Tibial nerve (tissue), 4 donors: Measurements from ENCODE around the gene CDCP1. TPM values are rescaled to one million over a fixed set of nuclear protein-coding genes. Genes with fewer than 3 reads are reported as not detected.

Experiments used
- DNase-seq, 2 donors: peaks; one replicate each; pipeline ENCODE4 v3.0.0-alpha.2; 2019; ENCODE audit warnings: low spot score in 2 of 2
- H3K27ac ChIP-seq, 4 donors: fragments of 200-600 bp; sonication (generic) in 3 of 4; one replicate each; pipeline ENCODE4 v1.5.1; 2017 to 2019; ENCODE audit warnings: mild to moderate bottlenecking in 1 of 4
- H3K27me3 ChIP-seq, 2 donors: fragments of 200-600 bp; sonication (generic) in 1 of 2; one replicate each; pipeline versions ENCODE4 v1.5.1 to v1.6.0; 2017 to 2019
- H3K36me3 ChIP-seq, 3 donors: fragments of 200-600 bp; sonication (generic); one replicate each; pipeline ENCODE4 v1.5.1; 2018 to 2019
- H3K4me1 ChIP-seq, 4 donors: fragments of 200-600 bp; sonication (generic) in 3 of 4; one replicate each; pipeline ENCODE4 v1.5.1; 2017 to 2019
- H3K4me3 ChIP-seq, 4 donors: fragments of 200-600 bp; sonication (generic) in 3 of 4; one replicate each; pipeline ENCODE4 v1.5.1; 2017 to 2019; ENCODE audit warnings: mild to moderate bottlenecking in 1 of 4, moderate library complexity in 1 of 4
- H3K9me3 ChIP-seq, 4 donors: fragments of 200-600 bp; sonication (generic) in 3 of 4; one replicate each; pipeline ENCODE4 v1.5.1; 2017 to 2019
- EP300 ChIP-seq, 2 donors: sonication (generic); formaldehyde crosslinking; IDR thresholded peaks; one replicate each; pipeline ENCODE4 v1.6.1; 2017; ENCODE audit warnings: antibody characterized with exemption in 2 of 2, mild to moderate bottlenecking in 1 of 2
- POLR2A ChIP-seq, 2 donors: fragments of 450-650 bp; IDR thresholded peaks; one replicate each; pipeline ENCODE4 v1.6.1; 2017; ENCODE audit warnings: antibody characterized with exemption in 2 of 2, mild to moderate bottlenecking in 2 of 2, moderate library complexity in 2 of 2
- WGBS, 2 donors: methylation state at CpG; one replicate each; pipeline ENCODE4 v1.1.5; 2018; 5-methylcytosine and 5-hydroxymethylcytosine counted together
- total RNA-seq, 4 donors: library from RNA; depleted of rRNA; stranded (reverse); fragments of >200 nt; gene quantifications; one replicate each; pipeline ENCODE4 v1.1.0, GENCODE V29; 2016
- TF ChIP-seq, protein P1 (sequence below), 5 experiments: fragments of 200-600 bp in 3 of 5; fragments of 450-650 bp in 2 of 5; sonication (generic) in 3 of 5; IDR thresholded peaks; one replicate each; pipeline ENCODE4 v1.5.1; 2016 to 2019; ENCODE audit warnings: antibody characterized with exemption in 5 of 5, mild to moderate bottlenecking in 3 of 5, moderate library complexity in 2 of 5

Gene CDCP1
- total RNA-seq, 4 donors from 2014 or later: 0.20 to 3.0 (median 1.2) TPM

DNA sequence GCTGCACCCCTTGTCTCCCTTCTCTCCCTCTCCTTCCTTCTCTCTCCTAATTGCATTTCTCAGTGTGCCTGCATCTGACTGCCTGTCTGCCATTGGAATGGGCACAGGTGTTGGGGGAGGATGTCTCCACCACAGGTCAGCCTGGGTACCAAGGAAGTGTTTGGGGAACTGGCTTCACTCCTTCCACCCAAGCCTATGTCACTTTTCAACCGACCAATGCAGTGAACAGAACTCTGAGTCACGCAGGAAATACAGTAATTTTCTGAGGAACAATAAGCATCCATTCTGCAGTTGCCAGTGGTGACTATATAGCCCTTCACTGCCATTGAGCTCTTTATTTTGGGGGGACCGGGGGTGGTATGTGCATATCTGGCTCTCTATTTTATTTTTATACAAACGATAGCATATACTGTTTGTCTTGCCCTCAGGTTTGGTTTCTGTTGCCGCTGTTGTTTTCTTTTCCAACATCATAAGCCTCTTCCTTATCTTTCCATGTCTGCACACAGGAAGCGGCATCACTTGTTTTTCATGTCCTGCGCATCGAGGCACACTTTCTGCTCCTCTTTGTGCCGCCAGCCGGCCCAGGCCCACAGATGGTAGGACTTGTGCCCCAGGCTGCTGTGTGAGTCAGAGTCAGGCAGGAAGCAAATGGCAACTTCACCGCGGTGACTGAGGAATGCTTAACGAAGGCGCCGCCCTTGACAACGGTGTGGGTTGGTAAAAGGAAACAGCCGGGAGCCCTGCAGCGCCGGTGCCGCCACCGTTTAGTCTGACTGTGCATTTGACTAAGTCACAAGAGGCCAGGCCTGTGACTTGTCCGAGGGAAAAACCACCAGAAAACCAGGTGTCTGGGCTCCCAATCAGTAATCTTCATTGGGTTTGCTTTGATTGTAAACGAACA is 21.1 kb upstream of the CDCP1 start:
- Histone ChIP-seq H3K36me3 (no peaks in the 10 kb centered on the region), H3K4me3 (peak overlapping the region in 1 of 4 donors; percentile 16), H3K27ac (peak overlapping the region in 1 of 4 donors; percentile 36), H3K9me3 (no peaks in the 10 kb centered on the region), H3K4me1 (peaks cover 0 to 9% (median 6%) of the 10 kb centered on the region in 4 donors), H3K27me3 (no peaks in the 10 kb centered on the region)
- 18 to 30% methylated on average over 23 of the region's 23 CpGs for WGBS, 2 donors
- peak; percentile 22 to 49 for DNase-seq
- no peak for TF ChIP-seq EP300 (IDR thresholded peaks at IDR 0.05)
- TF ChIP-seq, protein P1, sequence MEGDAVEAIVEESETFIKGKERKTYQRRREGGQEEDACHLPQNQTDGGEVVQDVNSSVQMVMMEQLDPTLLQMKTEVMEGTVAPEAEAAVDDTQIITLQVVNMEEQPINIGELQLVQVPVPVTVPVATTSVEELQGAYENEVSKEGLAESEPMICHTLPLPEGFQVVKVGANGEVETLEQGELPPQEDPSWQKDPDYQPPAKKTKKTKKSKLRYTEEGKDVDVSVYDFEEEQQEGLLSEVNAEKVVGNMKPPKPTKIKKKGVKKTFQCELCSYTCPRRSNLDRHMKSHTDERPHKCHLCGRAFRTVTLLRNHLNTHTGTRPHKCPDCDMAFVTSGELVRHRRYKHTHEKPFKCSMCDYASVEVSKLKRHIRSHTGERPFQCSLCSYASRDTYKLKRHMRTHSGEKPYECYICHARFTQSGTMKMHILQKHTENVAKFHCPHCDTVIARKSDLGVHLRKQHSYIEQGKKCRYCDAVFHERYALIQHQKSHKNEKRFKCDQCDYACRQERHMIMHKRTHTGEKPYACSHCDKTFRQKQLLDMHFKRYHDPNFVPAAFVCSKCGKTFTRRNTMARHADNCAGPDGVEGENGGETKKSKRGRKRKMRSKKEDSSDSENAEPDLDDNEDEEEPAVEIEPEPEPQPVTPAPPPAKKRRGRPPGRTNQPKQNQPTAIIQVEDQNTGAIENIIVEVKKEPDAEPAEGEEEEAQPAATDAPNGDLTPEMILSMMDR (IDR thresholded peaks at IDR 0.05): no peak
- TF ChIP-seq POLR2A (IDR thresholded peaks at IDR 0.05): no peak

DNA sequence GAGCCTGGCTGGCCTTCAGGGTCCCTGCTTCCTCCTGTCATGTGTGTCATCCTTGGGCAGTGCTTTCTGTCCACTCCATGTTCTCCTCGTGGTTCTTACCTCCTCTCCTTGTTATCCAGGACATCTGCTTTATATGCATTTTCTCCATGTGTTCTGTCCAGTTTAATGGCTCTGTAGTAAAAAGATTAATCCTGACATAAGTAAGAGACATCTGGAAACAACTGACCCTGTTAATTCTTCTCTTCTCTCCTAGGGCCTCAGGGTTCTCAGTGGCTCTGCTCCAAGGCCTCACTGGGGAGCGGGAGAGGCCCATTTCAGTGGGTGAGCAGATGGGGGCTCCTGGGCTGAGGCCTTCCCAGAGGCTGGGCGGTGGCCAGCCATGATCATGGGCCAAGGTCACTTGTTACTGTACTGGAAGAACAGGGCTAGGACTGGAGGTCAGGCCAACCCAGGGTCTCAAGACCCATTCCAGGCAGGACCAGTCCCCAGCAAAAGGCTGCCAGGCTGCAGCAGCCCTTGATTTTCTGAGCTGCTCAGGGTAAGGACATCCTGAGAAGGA is 20.2 kb upstream of the CDCP1 start:
- no peak for DNase-seq
- no peaks in the 10 kb centered on the region for H3K9me3 ChIP-seq
- TF ChIP-seq, protein P1 (IDR thresholded peaks at IDR 0.05): no peak
- TF ChIP-seq EP300 (IDR thresholded peaks at IDR 0.05): no peak
- TF ChIP-seq POLR2A (IDR thresholded peaks at IDR 0.05): no peak
- no peaks in the 10 kb centered on the region for H3K36me3 ChIP-seq
- peaks cover 0 to 9% (median 6%) of the 10 kb centered on the region in 4 donors for H3K4me1 ChIP-seq
- 64 to 71% methylated on average over 3 of the region's 3 CpGs for WGBS, 2 donors
- no peak overlapping the region for H3K4me3 ChIP-seq
- H3K27ac ChIP-seq: no peak overlapping the region
- H3K27me3 ChIP-seq: no peaks in the 10 kb centered on the region

DNA sequence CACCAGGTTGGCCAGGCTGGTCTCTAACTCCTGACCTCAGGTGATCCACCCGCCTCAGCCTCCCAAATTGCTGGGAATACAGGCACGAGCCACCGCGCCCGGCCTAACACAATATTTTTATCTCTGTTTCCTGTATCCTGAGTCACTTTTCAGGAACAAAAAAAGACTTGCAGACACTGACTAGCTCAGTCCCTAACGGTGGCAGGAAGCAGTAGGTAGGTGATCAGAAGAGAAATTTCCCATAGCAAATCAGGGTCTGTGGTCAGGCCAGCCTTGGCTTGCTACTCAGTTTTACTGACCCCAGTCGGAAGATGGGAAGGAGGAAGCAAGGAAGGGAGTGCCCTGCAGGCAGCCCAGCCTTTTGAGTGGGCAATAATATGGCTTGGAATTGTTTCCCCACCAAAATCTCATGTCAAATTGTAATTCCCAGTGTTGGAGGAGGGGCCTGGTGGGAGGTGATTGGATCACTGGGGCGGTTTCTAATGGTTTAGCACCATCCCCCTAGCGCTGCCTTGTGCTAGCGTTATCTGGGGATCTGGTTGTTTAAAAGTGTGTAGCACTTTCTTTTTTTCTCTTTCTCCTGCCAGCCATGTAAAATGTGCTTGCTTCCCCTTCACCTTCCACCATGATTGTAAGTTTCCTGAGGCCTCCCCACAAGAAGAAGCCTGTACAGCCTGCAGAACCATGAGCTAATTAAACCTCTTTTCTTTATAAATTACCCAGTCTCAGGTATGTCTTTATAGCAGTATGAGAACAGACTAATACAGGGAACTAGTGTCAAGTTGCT is 19.5 kb upstream of the CDCP1 start:
- no peaks in the 10 kb centered on the region for H3K36me3 ChIP-seq
- H3K27ac ChIP-seq: no peak overlapping the region
- DNase-seq: no peak
- no peaks in the 10 kb centered on the region for H3K27me3 ChIP-seq
- H3K9me3 ChIP-seq: no peaks in the 10 kb centered on the region
- TF ChIP-seq EP300 (IDR thresholded peaks at IDR 0.05) (no peak), POLR2A (IDR thresholded peaks at IDR 0.05) (no peak)
- TF ChIP-seq, protein P1 (IDR thresholded peaks at IDR 0.05): no peak
- no peak overlapping the region for H3K4me3 ChIP-seq
- 81 to 83% methylated on average over 10 of the region's 10 CpGs for WGBS, 2 donors
- peaks cover 0 to 9% (median 6%) of the 10 kb centered on the region in 4 donors for H3K4me1 ChIP-seq

DNA sequence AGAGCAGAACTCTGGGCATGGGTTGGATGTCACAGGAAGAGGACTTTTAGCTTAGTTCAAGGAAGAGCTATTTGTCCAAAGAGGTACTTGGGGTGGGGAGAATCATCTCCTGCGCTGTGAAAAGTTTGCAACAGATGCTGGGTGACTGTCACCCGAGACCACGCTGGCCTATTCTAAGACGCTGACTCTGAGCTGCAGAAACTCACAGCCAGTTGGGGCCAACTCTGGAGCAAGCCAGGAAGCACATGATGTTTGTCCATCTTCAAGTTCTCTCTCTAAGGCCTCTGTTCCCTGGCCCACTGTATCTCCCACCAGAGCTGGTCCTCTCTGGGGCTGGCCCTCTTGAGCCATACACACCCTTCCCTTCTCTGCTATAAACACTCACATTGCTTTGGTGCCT is 17.9 kb upstream of the CDCP1 start:
- no peaks in the 10 kb centered on the region for H3K9me3 ChIP-seq
- no peak overlapping the region for H3K4me3 ChIP-seq
- H3K27me3 ChIP-seq: no peaks in the 10 kb centered on the region
- TF ChIP-seq, protein P1 (IDR thresholded peaks at IDR 0.05): no peak
- no peak for TF ChIP-seq EP300 (IDR thresholded peaks at IDR 0.05)
- no peak for TF ChIP-seq POLR2A (IDR thresholded peaks at IDR 0.05)
- no peak for DNase-seq
- H3K27ac ChIP-seq: no peak overlapping the region
- H3K36me3 ChIP-seq: no peaks in the 10 kb centered on the region
- H3K4me1 ChIP-seq: peaks cover 0 to 9% (median 6%) of the 10 kb centered on the region in 4 donors
- 77 to 88% methylated on average over 4 of the region's 4 CpGs for whole genome bisulfite sequencing, 2 donors
